K562 (cell line): ENCODE measurements around the gene NDUFS6. TPM values are rescaled to one million over a fixed set of nuclear protein-coding genes. Genes with fewer than 3 reads are reported as not detected.

Source experiments
- ATAC-seq: fragments of 200-7000 bp; cut with Tn5 transposase; 3 replicates; pipeline ENCODE4 v1.9.1; 2020; ENCODE audit warnings: moderate library complexity
- BruUV-seq: library from RNA; stranded (reverse); fragments of 400-500 nt; replicated peaks from 2 replicates; lab custom pipeline; 2021; lab: Mats Ljungman, UMichigan
- CTCF ChIA-PET: fragments of 300-600 bp; formaldehyde crosslinking; extraction: SDS; loops from one replicate; lab custom pipeline; 2021; ENCODE audit warnings: low intra/inter-chr PET ratio; lab: Yijun Ruan, JAX
- POLR2A ChIA-PET: fragments of 300-600, 350-650 bp; sonication (Branson Sonifier 250); formaldehyde crosslinking; extraction: SDS; loops from one replicate; lab custom pipeline; 2021; ENCODE audit warnings: antibody characterized with exemption, inconsistent platforms; lab: Yijun Ruan, JAX
- DNase-seq, 4 experiments: peaks; one replicate each; pipeline versions ENCODE4 v3.0.0 to v3.0.0-alpha.2; 2011 to 2018; ENCODE audit warnings: low spot score in 3 of 4, mixed read lengths in 3 of 4; ENCODE audit errors: extremely low read depth in 1 of 4
- FAIRE-seq: peaks from 2 replicates; lab custom pipeline; 2011; peaks lifted over from hg19 to GRCh38; lab: Jason Lieb, UNC
- H2AFZ ChIP-seq: 2 replicates; pipeline ENCODE4 v1.6.0; 2011; ENCODE audit warnings: low read depth, low read length, control low read depth, inconsistent platforms
- H3K27ac ChIP-seq: fragments of 200-600 bp; 3 replicates; pipeline ENCODE4 v1.8.0; 2011; ENCODE audit warnings: low read depth, mild to moderate bottlenecking, control low read depth, inconsistent platforms, low read length, moderate library complexity, mixed read lengths; ENCODE audit errors: extremely low read depth
- H3K27me3 ChIP-seq, 2 experiments: fragments of 300-600 bp in 1 of 2; 2 replicates in 1 of 2; 3 replicates in 1 of 2; pipeline versions ENCODE4 v1.6.0 to v1.8.0; 2011; ENCODE audit warnings: inconsistent platforms in 2 of 2, low read length in 2 of 2, mild to moderate bottlenecking in 1 of 2, mixed read lengths in 1 of 2, moderate library complexity in 1 of 2; ENCODE audit not compliant: control insufficient read depth in 2 of 2, insufficient read depth in 2 of 2
- H3K36me3 ChIP-seq: fragments of 300-600 bp; 3 replicates; pipeline ENCODE4 v1.8.0; 2011; ENCODE audit warnings: mild to moderate bottlenecking, low read length, inconsistent platforms; ENCODE audit not compliant: control insufficient read depth, insufficient read depth
- H3K4me1 ChIP-seq, 2 experiments: fragments of 200-600 bp in 1 of 2; replicated peaks in 1 of 2; 2 replicates in 1 of 2; 3 replicates in 1 of 2; pipeline versions ENCODE4 v1.5.1 to v1.8.0; 2011; ENCODE audit warnings: inconsistent platforms in 2 of 2, low read length in 2 of 2, mild to moderate bottlenecking in 1 of 2, mixed read lengths in 1 of 2, moderate library complexity in 1 of 2; ENCODE audit not compliant: control insufficient read depth in 2 of 2, insufficient read depth in 2 of 2
- H3K4me2 ChIP-seq: 2 replicates; pipeline ENCODE4 v1.6.1; 2011; ENCODE audit warnings: low read length, control low read depth, inconsistent platforms, mixed read lengths; ENCODE audit not compliant: insufficient read depth
- H3K4me3 ChIP-seq: fragments of 200-600 bp; sonication (generic), shearing (Covaris generic); 2 replicates; pipeline ENCODE4 v1.5.1; 2016; ENCODE audit warnings: control low read depth, inconsistent platforms
- H3K79me2 ChIP-seq: fragments of 200-600 bp; 3 replicates; pipeline ENCODE4 v1.8.0; 2011; ENCODE audit warnings: low read length, inconsistent platforms; ENCODE audit not compliant: control insufficient read depth, insufficient read depth
- H3K9ac ChIP-seq, 2 experiments: 2 replicates each; pipeline versions ENCODE4 v1.6.0 to v1.6.1; 2011; ENCODE audit warnings: low read depth in 2 of 2, low read length in 2 of 2, control low read depth in 1 of 2, inconsistent platforms in 1 of 2, mild to moderate bottlenecking in 1 of 2, mixed read lengths in 1 of 2; ENCODE audit not compliant: insufficient read depth in 1 of 2
- H3K9me1 ChIP-seq: one replicate; pipeline ENCODE4 v1.6.0; 2011; ENCODE audit warnings: inconsistent platforms, mild to moderate bottlenecking, low read length, moderate library complexity; ENCODE audit not compliant: control insufficient read depth, insufficient read depth
- H3K9me3 ChIP-seq: replicated peaks from 2 replicates; pipeline ENCODE4 v1.5.1; 2011; ENCODE audit warnings: low read depth, low read length, inconsistent platforms; ENCODE audit not compliant: control insufficient read depth, insufficient read depth
- H4K20me1 ChIP-seq: replicated peaks from 2 replicates; pipeline ENCODE4 v1.6.1; 2011; ENCODE audit warnings: low read length, inconsistent platforms, mixed read lengths; ENCODE audit not compliant: control insufficient read depth, insufficient read depth
- TRIM28 ChIP-seq: fragments of 450-650 bp; IDR thresholded peaks from 2 replicates; pipeline ENCODE4 v1.6.1; 2017
- WGBS: fragments of 100-300 bp; shearing (Covaris generic); methylation state at CpG from one replicate; pipeline ENCODE4 v1.1.6; 2016; ENCODE audit warnings: low coverage, mixed read lengths; ENCODE audit not compliant: insufficient coverage; ENCODE audit errors: missing lambda C conversion rate; 5-methylcytosine and 5-hydroxymethylcytosine counted together
- in situ Hi-C: fragments of 300-500 bp; cut with MboI; formaldehyde crosslinking; loops from 4 replicates; pipeline ENCODE4 v1.15.0; 2018; ENCODE audit warnings: inconsistent platforms, mixed read lengths
- intact Hi-C: fragments of 100-400 bp; cut with micrococcal nuclease; formaldehyde crosslinking; loops from 2 replicates; pipeline ENCODE4 v1.14.2; 2022
- polyA plus RNA-seq, 8 experiments: library from polyadenylated mRNA; depleted of rRNA in 4 of 8; stranded (reverse) in 5 of 8; unstranded in 3 of 8; fragments of >200 nt; fragmentation: Nextera tagmentation in 2 of 8; fragmentation: Illumina TruSeq in 1 of 8; extraction: Ambion mirVana in 2 of 8; extraction: Trizol in 1 of 8; gene quantifications; 2 replicates each; pipeline versions ENCODE4 v1.2.1 to v1.2.3, GENCODE V29; 2011 to 2014; ENCODE audit warnings: inconsistent platforms in 1 of 8, missing spikeins in 1 of 8
- total RNA-seq, 7 experiments: library from RNA; depleted of rRNA in 6 of 7; stranded (reverse); fragments of >200 nt in 6 of 7; fragmentation: Illumina TruSeq in 2 of 7; extraction: Trizol in 2 of 7; gene quantifications; 2 replicates each; pipeline versions ENCODE4 v1.2.1 to v1.2.3, GENCODE V29; 2011 to 2021; ENCODE audit warnings: low replicate concordance in 1 of 7
- TF ChIP-seq, protein P1 (sequence below): fragments of 250-450 bp; sonication (Bioruptor Pico); IDR thresholded peaks from 2 replicates; pipeline ENCODE4 v1.9.0; 2021; ENCODE audit warnings: mild to moderate bottlenecking
- TF ChIP-seq, protein P2 (sequence below): fragments of 250-450 bp; sonication (Bioruptor Pico); IDR thresholded peaks from 2 replicates; pipeline ENCODE4 v1.6.1; 2021; ENCODE audit warnings: mild to moderate bottlenecking
- TF ChIP-seq, protein P3 (sequence below): fragments of 450-650 bp; formaldehyde crosslinking; IDR thresholded peaks from 2 replicates; pipeline ENCODE4 v1.4.0; 2022; ENCODE audit warnings: missing genetic modification characterization

Gene NDUFS6
- total and polyA plus RNA-seq, 9 of the 15 experiments (the other 6 are each of a cell fraction or from before 2014, with no cell fraction given): 36.1 to 291 (median 77.0) TPM

DNA sequence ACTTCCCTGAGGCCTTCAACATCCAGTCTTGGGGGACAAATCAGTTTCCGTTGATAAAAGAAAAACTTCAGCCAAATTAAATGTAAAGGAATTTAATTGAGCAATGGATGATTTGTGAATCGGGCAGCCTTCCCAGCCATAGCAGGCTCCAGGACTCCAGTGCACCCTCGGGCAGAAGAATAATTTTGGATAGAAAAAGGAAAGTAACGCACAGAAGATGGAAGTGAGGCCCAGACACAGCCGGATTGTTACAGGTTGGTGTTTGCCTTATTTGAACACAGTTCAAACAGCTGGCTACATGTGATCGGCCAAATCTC is 20.6 kb upstream of the NDUFS6 start:
- Histone ChIP-seq H3K36me3 (no peaks in the 10 kb centered on the region), H3K9me3 (no peaks in the 10 kb centered on the region), H3K27me3 (peaks cover 70 to 91% of the 10 kb centered on the region in 2 experiments), H3K27ac (no peak overlapping the region), H3K9ac (no peak overlapping the region), H3K4me3 (no peak overlapping the region), H3K4me2 (no peak overlapping the region), H4K20me1 (no peaks in the 10 kb centered on the region; the same call in 1 of the 2 replicates), H3K9me1 (no peaks in the 10 kb centered on the region), H2AFZ (no peak overlapping the region), H3K79me2 (no peaks in the 10 kb centered on the region), H3K4me1 (peaks cover 0 to 4% of the 10 kb centered on the region in 2 experiments; a peak in 2 of 5 replicates)
- ChIA-PET CTCF (no interaction called here), POLR2A (interaction anchor here (0.6 kb wide), 1 partner anchor 57 kb away, joined by 3 read pairs; no protein-coding TSS in a partner anchor)
- BruUV-seq: no TSS peak
- ATAC-seq: no peak
- FAIRE-seq: no peak
- no peak for DNase-seq
- in situ Hi-C loops: no loop called here
- intact Hi-C loops: no loop called here
- TF ChIP-seq, protein P1, sequence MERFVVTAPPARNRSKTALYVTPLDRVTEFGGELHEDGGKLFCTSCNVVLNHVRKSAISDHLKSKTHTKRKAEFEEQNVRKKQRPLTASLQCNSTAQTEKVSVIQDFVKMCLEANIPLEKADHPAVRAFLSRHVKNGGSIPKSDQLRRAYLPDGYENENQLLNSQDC: no peak
- no peak for TF ChIP-seq TRIM28
- TF ChIP-seq, protein P2, sequence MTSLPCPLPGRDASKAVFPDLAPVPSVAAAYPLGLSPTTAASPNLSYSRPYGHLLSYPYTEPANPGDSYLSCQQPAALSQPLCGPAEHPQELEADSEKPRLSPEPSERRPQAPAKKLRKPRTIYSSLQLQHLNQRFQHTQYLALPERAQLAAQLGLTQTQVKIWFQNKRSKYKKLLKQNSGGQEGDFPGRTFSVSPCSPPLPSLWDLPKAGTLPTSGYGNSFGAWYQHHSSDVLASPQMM: no peak
- TF ChIP-seq, protein P3, sequence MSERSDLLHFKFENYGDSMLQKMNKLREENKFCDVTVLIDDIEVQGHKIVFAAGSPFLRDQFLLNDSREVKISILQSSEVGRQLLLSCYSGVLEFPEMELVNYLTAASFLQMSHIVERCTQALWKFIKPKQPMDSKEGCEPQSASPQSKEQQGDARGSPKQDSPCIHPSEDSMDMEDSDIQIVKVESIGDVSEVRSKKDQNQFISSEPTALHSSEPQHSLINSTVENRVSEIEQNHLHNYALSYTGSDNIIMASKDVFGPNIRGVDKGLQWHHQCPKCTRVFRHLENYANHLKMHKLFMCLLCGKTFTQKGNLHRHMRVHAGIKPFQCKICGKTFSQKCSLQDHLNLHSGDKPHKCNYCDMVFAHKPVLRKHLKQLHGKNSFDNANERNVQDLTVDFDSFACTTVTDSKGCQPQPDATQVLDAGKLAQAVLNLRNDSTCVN (CRISPR knock-in tag): no peak
- WGBS: 3% methylated on average over 6 of the region's 6 CpGs
